Fibroblast of the aortic adventitia (primary cell): ENCODE measurements around the gene MOV10L1. TPM values are rescaled to one million over a fixed set of nuclear protein-coding genes. Genes with fewer than 3 reads are reported as not detected.
A peak's percentile ranks its signal among the peaks of the same experiment; 100 is the strongest.

Experiments used
- DNase-seq: peaks from one replicate; pipeline ENCODE4 v3.0.0-alpha.2; 2010; ENCODE audit warnings: low read depth
- H3K4me3 ChIP-seq: 2 replicates; pipeline ENCODE4 v1.5.1; 2011; ENCODE audit warnings: low read depth, mild to moderate bottlenecking, control low read depth, low read length, moderate library complexity
- CTCF ChIP-seq: IDR thresholded peaks from 2 replicates; pipeline ENCODE4 v1.5.1; 2011; ENCODE audit warnings: mild to moderate bottlenecking, low read length, control low read depth, inconsistent platforms; ENCODE audit not compliant: insufficient read depth
- total RNA-seq: library from RNA; depleted of rRNA; stranded (reverse); fragments of >200 nt; gene quantifications from 2 replicates; pipeline ENCODE4 v1.2.3, GENCODE V29; 2012; ENCODE audit warnings: low replicate concordance

MOV10L1 gene
- total RNA-seq, 1 donor = 5.1 TPM

GRCh38 chr22:50053861-50054260 is 35.9 kb upstream of the MOV10L1 start:
- no peak for TF ChIP-seq CTCF
- DNase-seq = no peak
- no peak overlapping the region for H3K4me3 ChIP-seq

- TF ChIP-seq CTCF = no peak
- no peak for DNase-seq
- H3K4me3 ChIP-seq = no peak overlapping the region
Measured at GRCh38 chr22:50056214-50056972, 33.4 kb upstream of the MOV10L1 start.

- TF ChIP-seq CTCF = no peak
- DNase-seq = no peak
- H3K4me3 ChIP-seq = no peak overlapping the region
Measured at GRCh38 chr22:50057278-50058060, 32.3 kb upstream of the MOV10L1 start.

GRCh38 chr22:50058061-50058905 is 31.5 kb upstream of the MOV10L1 start, which contains the start of gene TTLL8:
Gene TTLL8, minus strand, starts transcription at chr22:50058298.
- no peak for DNase-seq
- H3K4me3 ChIP-seq = no peak within 1 kb of the TSS
- no peak for TF ChIP-seq CTCF

GRCh38 chr22:50058906-50059880 is 30.6 kb upstream of the MOV10L1 start:
- peak; percentile 22 for TF ChIP-seq CTCF
- H3K4me3 ChIP-seq = no peak overlapping the region
- DNase-seq = peak; percentile 43
